Raji (cell line): ENCODE measurements around the gene CXCL6.

Experiments used
- POLR2A ChIP-seq: IDR thresholded peaks from 2 replicates; pipeline ENCODE4 v1.6.1; 2011; ENCODE audit warnings: low read depth, low read length, control low read depth; ENCODE audit not compliant: insufficient read depth

CXCL6 gene

DNA sequence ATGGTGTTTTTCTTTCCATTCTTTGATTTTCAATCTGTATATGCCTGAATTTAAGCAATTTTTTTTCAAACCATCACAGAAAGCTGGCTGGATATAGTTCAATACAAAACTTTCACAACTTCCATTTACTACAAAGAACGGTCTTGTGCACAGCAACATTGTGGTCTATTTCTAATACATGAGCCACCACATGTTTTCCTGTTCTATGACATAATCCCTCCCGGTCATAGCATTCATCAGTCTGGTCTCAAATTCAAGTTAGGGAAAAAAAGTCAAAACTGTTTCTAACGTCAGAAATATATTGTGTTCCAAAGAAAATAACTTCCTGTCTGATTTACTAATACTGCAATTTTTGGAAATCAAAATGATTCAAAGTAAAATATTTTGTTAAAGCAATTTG, 7.5 kb upstream of the CXCL6 start:
- no peak for TF ChIP-seq POLR2A

DNA sequence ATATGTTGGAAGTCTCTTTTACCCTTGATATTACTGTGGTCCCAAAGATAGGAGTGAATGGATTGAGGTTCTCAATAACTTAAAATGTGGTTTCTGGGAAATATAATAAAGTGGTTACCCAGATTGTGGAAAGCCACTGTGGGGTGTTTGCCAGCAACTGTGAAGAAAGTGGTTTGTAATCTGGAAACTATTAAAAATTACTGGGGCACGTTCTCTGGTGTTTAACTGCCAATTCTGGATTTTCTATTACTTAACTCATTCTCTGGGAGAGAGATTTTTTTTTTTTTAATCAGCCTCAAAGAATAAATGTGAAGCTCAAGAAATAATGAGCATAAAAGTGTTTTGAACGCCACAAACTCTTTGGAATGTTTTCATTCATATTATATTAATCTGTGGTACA, 4.9 kb upstream of the CXCL6 start:
- TF ChIP-seq POLR2A, result no peak

DNA sequence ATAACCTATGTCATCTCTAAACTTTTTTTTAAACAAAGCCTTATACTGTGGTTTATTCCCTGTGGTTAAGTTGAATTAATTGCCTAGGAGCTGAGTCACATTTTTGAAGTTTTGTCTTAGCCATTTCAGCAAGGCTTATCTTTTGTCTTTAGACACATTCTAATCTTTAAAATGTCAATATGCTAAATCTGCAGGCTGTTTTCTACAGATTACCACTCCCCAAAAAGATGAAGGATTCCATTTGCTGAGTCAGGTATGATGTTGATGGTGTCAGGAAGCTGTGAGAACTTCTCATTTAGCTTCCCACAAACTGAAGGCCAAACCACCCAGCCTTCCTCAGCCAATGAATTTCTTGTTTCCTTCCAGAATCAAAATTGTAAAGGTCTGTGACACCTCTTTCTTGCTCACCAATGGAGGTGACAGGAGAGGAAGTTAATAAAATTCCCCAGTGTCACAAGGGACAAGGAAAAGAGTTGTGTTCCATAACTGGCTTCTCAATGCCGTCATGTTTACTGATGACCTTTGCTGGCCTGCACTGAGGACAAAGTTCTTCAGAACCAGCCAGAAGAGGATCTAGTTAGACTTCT, 3.7 kb upstream of the CXCL6 start:
- no peak for TF ChIP-seq POLR2A

DNA sequence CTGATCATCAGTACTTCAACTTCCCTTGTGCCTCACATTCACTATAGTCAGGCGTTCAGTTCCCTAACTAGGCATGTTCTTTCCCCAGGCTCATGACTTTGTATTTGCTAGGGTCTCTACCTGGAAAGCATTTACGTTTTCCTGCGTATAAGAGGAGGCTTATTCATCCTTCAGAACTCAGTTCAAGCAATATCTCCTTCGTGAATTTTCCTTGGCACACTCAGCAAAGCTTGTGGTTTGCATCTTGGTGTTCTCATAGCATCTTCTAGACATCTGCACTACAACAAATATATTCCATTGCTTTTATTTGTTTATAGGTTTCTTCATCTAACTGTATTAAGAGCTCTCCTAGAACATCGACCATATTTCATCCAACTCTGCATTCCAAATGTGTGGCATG, 2.6 kb downstream of the CXCL6 start:
- no peak for TF ChIP-seq POLR2A

DNA sequence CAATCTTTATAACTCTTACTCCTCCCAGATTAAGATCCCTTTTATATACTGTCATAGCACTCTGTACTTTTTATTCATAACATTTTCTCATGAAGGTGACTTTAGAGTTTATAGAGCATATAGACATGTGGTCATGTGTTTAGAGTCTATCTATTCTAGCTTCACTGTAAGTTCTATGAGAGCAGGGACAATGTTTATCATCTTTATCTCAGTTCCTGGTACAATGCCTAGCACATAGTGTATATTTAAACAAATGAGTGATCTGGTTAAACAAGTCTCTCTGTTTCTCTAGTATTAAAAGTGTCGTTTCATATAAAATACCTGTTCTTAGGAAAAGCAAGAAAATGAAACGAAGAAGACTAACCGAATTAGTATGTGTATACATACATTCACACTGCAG, 3.2 kb downstream of the CXCL6 start:
- TF ChIP-seq POLR2A, result no peak

DNA sequence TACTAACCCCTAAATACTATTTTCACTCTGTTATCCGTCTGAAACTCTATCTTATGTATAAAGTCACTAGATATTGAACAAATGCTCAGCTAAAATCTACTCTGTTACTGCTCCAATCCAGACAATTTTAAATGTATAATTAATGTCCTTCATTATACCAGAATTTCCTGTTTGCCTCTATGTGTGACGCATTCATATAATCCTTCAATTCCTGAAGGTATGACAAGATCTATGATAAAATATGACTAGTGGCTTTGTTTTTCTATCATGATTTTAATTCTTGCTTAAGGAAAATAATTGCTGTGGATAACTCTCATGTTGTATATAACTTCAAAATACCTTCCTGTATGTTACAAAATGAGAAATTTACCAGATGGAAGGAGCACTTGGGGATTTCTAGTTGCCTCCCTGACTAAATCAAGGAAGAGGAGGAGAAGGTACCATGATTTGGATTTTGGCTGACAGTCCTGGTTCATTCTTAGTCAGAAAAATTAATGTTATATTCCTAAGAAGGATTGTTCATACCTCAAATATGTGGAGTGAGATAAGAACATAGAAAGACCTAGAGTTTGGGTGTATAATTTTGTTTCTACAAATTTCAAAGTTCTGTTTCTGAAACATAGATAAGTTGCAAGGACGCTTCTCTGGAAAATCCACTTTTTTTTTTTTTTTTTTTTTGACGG, 4.9 kb downstream of the CXCL6 start:
- no peak for TF ChIP-seq POLR2A

DNA sequence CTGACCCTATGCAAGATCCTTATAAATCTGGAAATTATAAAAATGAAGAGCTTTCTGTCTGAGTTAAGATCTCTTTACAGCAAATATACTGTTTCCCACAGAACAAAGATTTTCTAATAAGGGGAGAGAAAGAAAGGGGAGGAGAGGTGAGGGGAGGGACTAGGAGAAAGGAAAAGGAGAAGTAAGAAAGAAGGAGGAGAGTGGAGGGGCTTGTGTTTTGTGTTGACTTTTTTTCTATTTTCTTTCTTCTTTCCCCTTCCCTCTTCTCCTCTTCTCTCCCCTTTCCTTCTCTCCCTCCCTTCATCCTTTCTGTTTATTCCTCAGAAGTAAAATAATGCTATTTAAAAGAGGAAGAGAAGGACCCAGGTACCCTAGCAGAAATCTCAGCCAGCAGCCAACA, 6.2 kb downstream of the CXCL6 start:
- no peak for TF ChIP-seq POLR2A

DNA sequence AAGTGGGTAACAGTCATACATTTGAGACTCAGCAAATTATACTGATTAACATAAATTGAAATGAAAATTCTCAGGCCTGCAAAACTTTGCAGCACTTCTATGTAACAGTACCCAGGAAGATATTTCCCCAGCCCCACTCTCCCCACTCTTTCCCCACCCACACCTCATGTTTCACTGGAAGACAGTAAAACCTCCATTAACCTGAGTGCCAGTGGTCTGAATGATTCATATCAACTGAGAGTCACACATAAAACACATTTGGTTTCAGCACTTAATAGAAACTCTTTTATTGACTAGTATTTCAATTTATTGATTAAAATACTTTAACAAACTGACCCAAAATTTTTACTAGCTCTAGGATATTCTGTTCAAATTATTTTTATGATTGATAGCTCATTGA, 6.9 kb downstream of the CXCL6 start:
- TF ChIP-seq POLR2A, result no peak

DNA sequence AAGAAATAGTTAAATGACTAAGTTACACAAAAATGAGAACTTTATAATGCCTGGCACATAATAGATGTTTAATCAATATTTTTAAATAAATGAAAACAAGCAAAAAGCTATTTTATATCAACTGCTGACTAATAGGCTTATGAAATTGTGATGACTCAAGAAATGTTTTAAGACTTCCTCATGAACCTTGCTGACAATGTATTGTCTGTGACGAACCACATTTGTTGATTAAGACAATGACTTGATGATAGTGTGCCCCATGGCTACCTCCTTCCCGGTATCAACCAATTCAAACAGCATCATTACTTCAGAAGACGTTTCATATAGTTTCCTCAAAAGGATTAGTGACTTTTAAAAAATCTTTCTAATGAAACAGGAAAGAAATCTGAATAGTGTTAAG, 7.9 kb downstream of the CXCL6 start:
- TF ChIP-seq POLR2A, result no peak

DNA sequence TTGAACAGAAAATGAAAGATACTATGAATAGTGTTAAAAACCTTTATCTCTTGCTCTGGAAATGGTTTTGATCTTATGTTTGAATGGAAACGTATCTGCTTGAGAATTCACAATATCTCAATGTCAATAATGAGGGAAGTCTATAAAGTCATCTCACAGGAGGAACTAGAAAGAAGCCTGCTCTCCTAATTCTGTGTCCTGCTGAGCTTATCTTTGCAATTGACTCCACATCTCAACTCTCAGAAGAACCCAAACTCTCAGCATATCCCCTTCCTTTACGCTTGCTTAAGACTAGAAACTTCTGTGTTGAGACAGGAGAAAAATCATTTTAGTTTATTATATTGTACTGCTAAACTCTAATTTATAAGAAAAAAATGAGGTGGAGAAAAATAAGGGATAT, 8.3 kb downstream of the CXCL6 start:
- TF ChIP-seq POLR2A, result no peak

DNA sequence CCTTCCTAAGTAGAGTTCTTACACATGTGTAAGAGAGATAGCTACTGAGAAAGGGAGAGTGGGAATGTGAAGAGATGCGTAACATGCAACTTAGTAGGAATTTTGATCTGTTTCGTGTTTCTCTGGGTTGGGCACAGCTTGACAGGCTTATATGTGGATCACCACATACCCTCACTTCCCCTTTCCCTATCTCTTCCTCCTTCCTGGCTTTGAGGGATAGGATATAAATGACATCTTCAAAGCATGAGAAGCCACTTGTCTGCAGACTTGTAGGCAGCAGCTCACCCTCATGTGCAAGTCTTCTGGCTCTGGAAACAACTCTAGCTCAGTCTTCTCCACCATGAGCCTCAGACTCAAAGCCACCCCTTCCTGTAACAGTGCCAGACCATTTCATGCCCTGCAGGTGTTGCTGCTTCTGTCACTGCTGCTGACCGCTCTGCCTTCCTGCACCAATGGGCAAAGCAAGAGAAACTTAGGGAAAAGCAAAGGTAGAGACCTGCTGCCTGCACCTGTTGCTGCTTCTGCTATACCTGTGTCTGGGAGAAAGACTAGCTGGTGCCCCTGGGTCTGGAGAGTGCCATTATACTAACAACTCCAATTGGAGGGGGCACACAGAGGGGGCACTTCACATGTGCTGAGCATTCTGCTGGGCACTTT, 11.2 kb downstream of the CXCL6 start:
- no peak for TF ChIP-seq POLR2A

DNA sequence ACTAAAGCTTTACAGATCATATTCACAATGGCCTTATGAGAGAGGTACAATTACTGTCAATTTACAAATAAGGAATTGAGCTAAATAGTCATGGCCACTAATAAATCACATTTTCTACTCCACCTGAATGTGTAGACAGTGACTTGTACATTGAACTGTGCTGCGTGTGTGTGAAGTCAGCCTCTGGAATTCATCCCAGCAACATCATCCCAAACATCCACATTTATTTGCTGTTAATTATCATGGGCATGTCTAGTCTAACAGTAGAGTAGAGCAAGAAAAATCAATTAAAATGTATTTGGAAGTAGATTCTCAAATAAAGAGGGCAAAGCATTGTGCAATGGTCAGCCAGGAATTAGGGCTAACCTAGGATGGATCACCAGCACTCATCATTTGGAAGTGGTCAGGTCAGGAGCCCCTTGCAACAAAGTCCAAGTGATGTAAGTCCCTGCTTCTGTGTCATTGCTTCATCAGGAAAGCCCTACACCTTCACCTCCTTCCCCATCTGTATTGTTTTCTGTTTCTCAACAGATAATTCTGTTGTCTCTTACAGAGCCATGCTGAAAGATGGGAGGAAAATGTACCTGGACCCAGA, 11.8 kb downstream of the CXCL6 start:
- no peak for TF ChIP-seq POLR2A

DNA sequence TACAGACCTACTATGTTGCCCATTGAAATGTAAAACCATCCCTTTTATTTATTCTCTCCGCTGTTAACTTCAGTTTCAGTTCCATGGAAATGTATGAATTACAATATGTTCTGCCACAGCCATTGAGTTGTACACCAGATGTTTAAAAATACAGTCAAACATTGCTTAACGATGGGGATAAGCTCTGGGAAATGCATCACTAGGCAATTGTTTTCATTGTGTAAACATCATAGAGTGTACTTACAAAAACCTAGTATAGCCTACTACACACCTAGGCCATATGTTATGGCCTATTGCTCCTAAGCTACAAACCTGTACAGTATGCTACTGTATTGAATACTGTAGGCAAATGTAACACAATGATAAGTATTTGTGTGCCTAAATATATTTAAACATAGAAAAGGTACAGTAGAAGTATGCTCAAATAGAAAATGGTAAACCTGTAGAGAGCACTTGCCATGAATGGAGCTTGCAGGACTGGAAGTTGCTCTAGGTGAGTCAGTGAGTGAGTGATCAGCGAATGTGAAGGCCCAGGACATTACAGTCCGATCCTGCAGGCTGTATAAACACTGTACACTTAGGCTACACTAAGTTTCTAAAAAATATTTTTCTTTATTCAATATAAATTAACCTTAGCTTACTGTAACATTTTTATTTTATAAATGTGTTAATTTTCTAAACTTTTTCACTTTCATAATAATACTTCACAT, 13.9 kb downstream of the CXCL6 start:
- no peak for TF ChIP-seq POLR2A

DNA sequence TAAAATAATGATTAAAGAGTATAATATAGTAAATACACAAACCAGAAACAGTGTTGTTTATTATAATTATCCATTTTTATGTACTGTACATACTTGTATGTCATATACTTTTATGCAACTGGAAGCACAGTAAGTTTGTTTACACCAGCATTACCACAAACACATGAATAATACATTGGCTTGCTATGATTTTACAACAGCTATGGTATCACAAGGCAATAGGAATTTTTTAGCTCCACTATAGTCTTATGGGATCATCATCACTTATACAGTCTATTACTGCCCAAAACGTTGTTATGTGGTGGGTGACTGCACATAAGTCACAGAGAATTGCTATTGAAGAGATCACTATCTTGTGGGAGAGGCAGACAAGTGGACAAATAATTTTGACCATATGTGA, 14.8 kb downstream of the CXCL6 start:
- TF ChIP-seq POLR2A, result no peak

DNA sequence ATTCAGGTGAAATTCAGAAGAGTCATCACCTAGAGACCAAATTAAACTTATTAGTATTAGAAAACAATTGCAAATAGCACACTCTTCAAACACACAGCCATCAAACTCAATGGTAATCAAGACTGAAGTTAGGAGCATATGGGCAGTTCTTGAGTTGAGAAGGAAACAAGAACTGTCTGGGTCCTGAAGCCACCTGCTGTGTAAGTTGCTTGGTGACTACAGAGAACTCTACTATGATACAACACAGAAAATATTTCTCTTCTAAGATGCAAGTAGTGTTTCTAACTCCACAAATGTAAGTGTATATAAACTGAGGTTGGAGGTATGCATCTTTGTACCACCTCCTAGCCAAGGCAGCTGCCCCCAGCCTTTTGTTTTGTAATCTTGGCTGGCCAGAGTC, 16.3 kb downstream of the CXCL6 start:
- no peak for TF ChIP-seq POLR2A
